RWPE1 (cell line): ENCODE results near the gene DNAJC5.
A peak's percentile ranks its signal among the peaks of the same experiment; 100 is the strongest.

Experiments
- CTCF ChIA-PET: fragments of 350-600 bp; sonication (Branson Sonifier 250); formaldehyde crosslinking; extraction: SDS; loops from one replicate; lab custom pipeline; 2021; lab: Yijun Ruan, JAX
- POLR2A ChIA-PET: fragments of 400-600 bp; formaldehyde crosslinking; extraction: SDS; loops from one replicate; lab custom pipeline; 2020; ENCODE audit warnings: antibody characterized with exemption; ENCODE audit not compliant: low non-redundant PET; lab: Yijun Ruan, JAX
- DNase-seq: peaks from one replicate; pipeline ENCODE4 v3.0.0; 2012; ENCODE audit warnings: low spot score
- H3K27ac ChIP-seq: fragments of 450-650 bp; 2 replicates; pipeline ENCODE4 v1.5.1; 2017
- TF ChIP-seq, protein P1 (sequence below): fragments of 450-650 bp; conservative IDR thresholded peaks from 2 replicates; pipeline ENCODE4 v1.5.1; 2017; ENCODE audit warnings: low read depth, mild to moderate bottlenecking

DNAJC5 gene

DNA sequence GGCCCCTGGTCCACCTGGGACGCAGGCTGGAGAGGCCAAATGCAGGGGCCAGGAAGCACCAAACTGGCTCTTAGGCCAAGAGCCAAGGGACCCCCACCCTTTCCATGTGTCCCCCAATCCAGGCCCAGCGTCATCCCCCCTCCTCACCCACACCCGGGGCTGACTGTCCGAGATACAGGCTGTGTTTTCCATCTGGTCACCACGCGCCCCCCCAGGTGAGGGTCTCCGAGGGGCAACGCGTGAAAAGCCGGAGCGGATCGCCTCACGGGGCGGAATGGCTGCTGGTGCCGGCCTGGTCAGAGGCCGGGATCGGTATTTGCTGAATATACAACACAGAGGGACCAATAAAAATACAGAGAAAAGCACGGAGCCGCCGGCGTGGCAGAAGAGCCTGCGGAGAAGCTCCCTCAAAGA, 38.8 kb upstream of the DNAJC5 start:
- CTCF ChIA-PET: interaction anchor here (1.2 to 2.2 kb wide), 2 partner anchors 8 to 318 kb away, joined by 3 to 11 read pairs; partner anchors contain the start of genes PTK6 and TPD52L2
- POLR2A ChIA-PET: no interaction called here
- TF ChIP-seq, protein P1, sequence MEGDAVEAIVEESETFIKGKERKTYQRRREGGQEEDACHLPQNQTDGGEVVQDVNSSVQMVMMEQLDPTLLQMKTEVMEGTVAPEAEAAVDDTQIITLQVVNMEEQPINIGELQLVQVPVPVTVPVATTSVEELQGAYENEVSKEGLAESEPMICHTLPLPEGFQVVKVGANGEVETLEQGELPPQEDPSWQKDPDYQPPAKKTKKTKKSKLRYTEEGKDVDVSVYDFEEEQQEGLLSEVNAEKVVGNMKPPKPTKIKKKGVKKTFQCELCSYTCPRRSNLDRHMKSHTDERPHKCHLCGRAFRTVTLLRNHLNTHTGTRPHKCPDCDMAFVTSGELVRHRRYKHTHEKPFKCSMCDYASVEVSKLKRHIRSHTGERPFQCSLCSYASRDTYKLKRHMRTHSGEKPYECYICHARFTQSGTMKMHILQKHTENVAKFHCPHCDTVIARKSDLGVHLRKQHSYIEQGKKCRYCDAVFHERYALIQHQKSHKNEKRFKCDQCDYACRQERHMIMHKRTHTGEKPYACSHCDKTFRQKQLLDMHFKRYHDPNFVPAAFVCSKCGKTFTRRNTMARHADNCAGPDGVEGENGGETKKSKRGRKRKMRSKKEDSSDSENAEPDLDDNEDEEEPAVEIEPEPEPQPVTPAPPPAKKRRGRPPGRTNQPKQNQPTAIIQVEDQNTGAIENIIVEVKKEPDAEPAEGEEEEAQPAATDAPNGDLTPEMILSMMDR: no peak
- H3K27ac ChIP-seq: no peak overlapping the region
- no peak for DNase-seq

DNA sequence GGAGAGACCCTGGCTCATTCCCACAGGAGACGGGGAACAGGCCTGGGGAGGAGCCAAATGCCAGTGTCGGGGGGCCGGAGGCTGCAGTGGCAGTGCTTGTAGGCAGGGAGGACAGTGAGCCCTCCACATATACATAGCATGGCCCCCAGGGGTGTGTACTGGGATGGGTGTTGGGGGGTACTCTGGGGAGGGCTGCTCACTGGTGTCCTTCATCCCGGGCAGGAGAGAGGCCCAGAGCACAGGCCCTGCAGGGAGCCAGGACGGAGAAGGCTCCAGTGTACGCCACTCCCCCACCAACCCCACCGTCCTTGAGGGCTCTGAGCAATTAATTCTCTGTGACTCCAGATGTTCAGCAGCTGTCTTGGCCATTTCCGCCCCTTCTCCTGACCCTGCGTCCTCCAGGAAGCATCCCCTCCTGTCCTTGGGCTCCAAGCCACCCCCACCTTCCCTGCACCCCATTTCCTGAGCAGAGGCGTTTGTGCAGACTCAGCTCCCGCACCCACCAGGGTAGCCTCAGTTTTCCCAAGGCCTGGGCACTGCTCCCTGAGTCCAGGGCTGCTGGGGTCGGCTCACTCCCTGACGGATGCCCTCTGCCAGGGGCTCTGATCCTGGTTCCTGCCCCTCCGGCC, 37.0 kb upstream of the DNAJC5 start:
- POLR2A ChIA-PET: no interaction called here

DNA sequence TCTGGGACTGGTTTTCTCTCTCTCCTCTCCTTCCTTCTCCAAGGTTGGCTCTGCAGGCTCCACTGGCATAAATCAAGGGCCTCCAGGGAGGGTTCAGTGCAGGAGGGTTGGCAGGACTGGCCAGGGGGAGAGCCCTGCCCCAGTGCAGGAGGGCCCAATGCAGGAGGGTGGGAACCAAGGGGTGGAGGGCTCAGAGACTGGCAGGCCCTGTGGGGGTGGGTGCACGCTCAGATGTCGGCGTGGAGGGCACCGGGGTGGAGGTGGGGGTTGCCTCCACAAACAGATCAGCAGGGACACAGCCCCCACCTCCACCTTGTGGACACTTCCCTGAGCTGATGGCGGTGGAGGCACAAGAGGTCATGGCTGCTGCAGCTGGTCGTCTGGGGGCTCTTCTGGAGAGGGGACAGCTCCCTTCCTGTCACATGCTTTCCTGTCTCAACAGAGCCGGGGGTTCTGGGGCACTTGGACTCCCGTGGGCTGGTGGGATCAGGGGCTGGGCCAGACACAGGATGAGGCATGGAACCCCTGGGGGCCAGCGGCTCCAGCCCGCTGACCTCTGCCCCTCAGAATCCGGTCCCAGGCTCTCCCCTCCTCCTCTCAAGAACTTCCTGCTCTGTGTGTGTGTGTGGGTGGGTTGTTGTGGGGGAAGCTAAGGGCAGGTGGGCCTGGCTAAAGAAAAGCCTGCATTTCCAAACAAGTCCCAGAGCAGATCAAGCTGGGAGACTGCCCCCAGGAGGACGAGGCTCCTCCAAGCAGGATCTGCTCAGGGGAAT, 36.3 kb upstream of the DNAJC5 start:
- TF ChIP-seq, protein P1: no peak
- ChIA-PET CTCF (interaction anchor here (0.7 kb wide), 2 partner anchors 26 to 115 kb away, joined by 3 to 4 read pairs; no protein-coding TSS in a partner anchor), POLR2A (no interaction called here)
- no peak for DNase-seq
- H3K27ac ChIP-seq: peak overlapping the region; percentile 11; the same call in 1 of the 2 replicates

More for the DNA sequence above, 37.0 kb upstream of the DNAJC5 start:
- H3K27ac ChIP-seq: peak overlapping the region; percentile 0; the same call in 1 of the 2 replicates
- CTCF ChIA-PET: interaction anchor here (0.6 to 0.7 kb wide), 3 partner anchors 27 to 180 kb away, joined by 3 to 4 read pairs (median 4); no protein-coding TSS in a partner anchor
- TF ChIP-seq, protein P1: no peak
- DNase-seq: no peak

DNA sequence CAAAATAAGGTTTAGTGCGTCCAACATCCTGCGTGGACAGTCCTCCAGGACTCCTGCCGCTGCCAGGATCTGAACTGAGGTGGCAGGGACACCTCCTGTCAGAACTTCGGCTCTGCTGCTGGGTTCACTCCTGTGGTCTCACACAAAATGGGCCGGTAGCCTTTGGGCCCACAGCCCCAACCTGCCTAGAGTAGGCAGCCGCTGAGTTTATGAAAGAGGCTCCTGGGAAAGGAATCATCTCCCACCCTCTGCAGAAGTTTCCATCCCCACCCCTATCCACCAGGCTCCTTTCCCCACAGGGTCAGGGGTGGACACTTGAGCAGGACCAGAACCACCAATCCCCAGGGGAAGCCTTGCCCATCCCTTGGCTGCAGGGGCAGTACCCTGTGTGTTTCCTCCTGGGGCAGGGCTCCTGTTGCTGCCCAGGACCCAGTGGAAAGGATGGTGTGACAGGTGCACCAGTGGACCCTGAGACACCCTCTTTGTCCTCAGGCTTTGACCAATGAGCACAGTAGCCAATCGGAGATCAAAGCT, 35.7 kb upstream of the DNAJC5 start:
- ChIA-PET POLR2A (no interaction called here), CTCF (no interaction called here)
- TF ChIP-seq, protein P1: no peak
- peak overlapping the region; percentile 11; the same call in 1 of the 2 replicates for H3K27ac ChIP-seq
- no peak for DNase-seq

DNA sequence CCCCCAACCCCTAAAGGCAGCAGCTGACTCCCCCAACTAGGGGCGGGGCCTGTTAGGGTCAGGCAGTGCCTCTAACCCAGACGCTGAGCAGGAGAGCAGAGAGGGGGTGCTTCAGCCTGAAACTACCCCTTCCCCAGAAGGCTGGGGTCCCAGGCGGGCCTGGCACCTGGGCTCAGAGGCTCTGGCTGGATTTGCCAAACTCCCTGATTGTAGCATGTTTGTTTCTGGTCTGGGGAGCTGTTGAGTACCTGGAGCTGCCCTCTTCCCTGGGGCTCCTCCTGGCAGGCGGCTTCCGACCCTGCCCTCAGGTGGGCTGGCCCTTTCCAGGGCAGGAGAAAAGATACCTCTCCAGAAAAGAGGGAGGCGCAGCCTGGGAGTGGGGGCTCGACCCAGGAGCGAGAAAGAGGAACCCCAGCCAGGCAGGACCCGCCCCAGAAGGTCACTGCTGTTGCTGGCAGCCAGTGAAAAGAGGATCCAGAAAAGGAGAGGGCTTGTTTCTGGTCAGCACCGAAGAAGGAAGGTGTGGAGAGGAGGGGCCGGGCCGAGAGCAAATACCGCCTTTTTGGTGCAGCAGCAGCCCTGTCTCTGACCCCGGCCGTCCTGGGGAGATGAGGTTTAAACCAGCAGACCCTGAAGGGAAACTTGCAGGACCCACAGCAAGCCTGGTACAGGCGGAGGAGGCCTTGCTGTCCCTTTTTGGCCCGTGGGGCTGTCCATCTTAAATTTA, 34.4 kb upstream of the DNAJC5 start:
- TF ChIP-seq, protein P1: no peak
- no peak for DNase-seq
- ChIA-PET POLR2A (no interaction called here), CTCF (no interaction called here)
- peak overlapping the region; percentile 40 for H3K27ac ChIP-seq
